Immature natural killer cell (primary cell): ENCODE data around the gene USP38. TPM values are rescaled to one million over a fixed set of nuclear protein-coding genes. Genes with fewer than 3 reads are reported as not detected.
"Not testable (repeated sequence)": the region's sequence is repeated elsewhere in the genome, so short reads cannot be mapped to it uniquely, and the experiment has no call there.

Experiments used
- DNase-seq, 3 donors: peaks; one replicate each; pipeline ENCODE4 v3.0.0; 2022; ENCODE audit warnings: mixed read lengths in 1 of 3
- H3K27ac Mint-ChIP-seq, 6 donors: one replicate each; pipeline ENCODE4 v1.8.0; 2020; ENCODE audit warnings: mixed read lengths in 6 of 6, mild to moderate bottlenecking in 5 of 6, inconsistent platforms in 4 of 6, moderate library complexity in 3 of 6
- H3K27me3 Mint-ChIP-seq, 3 donors: one replicate each; pipeline ENCODE4 v1.8.0; 2020 to 2021; ENCODE audit warnings: low read depth in 3 of 3, mild to moderate bottlenecking in 3 of 3, mixed read lengths in 3 of 3, moderate library complexity in 3 of 3, inconsistent platforms in 1 of 3
- H3K36me3 Mint-ChIP-seq, 3 donors: one replicate each; pipeline ENCODE4 v1.8.0; 2020; ENCODE audit warnings: mixed read lengths in 3 of 3, inconsistent platforms in 2 of 3, mild to moderate bottlenecking in 2 of 3
- H3K4me1 Mint-ChIP-seq, 2 donors: one replicate each; pipeline ENCODE4 v1.8.0; 2020; ENCODE audit warnings: inconsistent platforms in 2 of 2, mild to moderate bottlenecking in 2 of 2, mixed read lengths in 2 of 2, moderate library complexity in 1 of 2
- H3K4me3 Mint-ChIP-seq, 5 donors: one replicate each; pipeline ENCODE4 v1.8.0; 2020; ENCODE audit warnings: mild to moderate bottlenecking in 5 of 5, mixed read lengths in 5 of 5, inconsistent platforms in 3 of 5, moderate library complexity in 3 of 5
- H3K9me3 Mint-ChIP-seq, 6 donors: one replicate each; pipeline ENCODE4 v1.8.0; 2020; ENCODE audit warnings: mild to moderate bottlenecking in 6 of 6, mixed read lengths in 6 of 6, inconsistent platforms in 4 of 6, moderate library complexity in 3 of 6
- polyA plus RNA-seq, 3 donors: library from polyadenylated mRNA; unstranded; fragments of 300-500 nt; fragmentation: Illumina TruSeq; gene quantifications; one replicate each; pipeline ENCODE4 v1.2.3, GENCODE V29; 2021

USP38 gene
- polyA plus RNA-seq, 3 donors from 2014 or later, result 19.7 to 31.5 (median 25.4) TPM

DNA sequence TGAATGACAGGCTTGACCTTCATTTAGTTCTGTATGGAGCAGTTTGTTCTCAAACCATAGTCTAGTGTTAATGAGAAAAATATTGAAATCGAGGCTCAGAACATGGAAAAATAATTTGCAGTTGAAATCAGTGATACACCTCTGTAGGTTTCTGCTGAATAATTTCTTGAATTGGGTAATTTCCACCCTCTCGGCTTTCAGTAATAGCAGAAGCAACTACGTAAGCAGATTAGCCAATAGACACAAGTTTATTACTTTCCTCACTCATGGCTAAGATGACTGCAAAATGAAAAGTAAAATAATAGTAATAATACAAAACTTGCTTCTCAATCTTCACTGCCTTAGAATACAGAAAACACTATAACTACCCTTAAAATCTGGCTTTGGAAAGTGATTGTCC is 46.0 kb downstream of the USP38 start:
- H3K36me3 Mint-ChIP-seq, result peaks cover 0 to 9% (median 5%) of the 10 kb centered on the region in 3 donors
- no peaks in the 10 kb centered on the region for H3K4me1 Mint-ChIP-seq
- H3K27me3 Mint-ChIP-seq, result peaks cover 1 to 8% (median 3%) of the 10 kb centered on the region in 3 donors
- no peaks in the 10 kb centered on the region for H3K9me3 Mint-ChIP-seq
- no peak for DNase-seq
- no peak overlapping the region for H3K27ac Mint-ChIP-seq
- no peak overlapping the region for H3K4me3 Mint-ChIP-seq

GRCh38 chr4:143232277-143232676 is 47.6 kb downstream of the USP38 start:
- no peaks in the 10 kb centered on the region for H3K36me3 Mint-ChIP-seq
- H3K4me1 Mint-ChIP-seq, result no peaks in the 10 kb centered on the region
- DNase-seq, result no peak
- no peak overlapping the region for H3K27ac Mint-ChIP-seq
- H3K27me3 Mint-ChIP-seq, result peaks cover 1 to 8% (median 3%) of the 10 kb centered on the region in 3 donors
- H3K4me3 Mint-ChIP-seq, result no peak overlapping the region
- H3K9me3 Mint-ChIP-seq, result no peaks in the 10 kb centered on the region

DNA sequence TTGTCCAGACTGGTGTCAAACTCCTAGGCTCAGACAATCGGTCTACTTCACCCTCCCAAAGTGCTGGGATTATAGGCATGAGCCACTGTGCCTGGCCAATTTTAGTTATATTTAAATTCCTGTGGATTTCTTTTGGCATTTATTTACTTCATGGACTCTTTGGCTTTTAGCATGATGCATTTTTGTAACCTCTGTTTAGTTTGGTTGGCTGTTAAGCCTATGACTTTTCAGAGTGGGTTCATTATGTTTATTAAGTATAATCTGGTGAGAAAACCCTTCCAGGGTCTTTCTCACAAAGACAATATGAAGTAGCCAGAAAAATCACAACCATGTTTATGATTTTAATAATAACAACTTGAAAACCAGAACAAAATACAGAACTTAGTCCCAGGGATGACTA is 49.4 kb downstream of the USP38 start:
- Mint-ChIP-seq H3K4me3 (no peak overlapping the region), H3K27ac (no peak overlapping the region), H3K4me1 (no peaks in the 10 kb centered on the region), H3K9me3 (no peaks in the 10 kb centered on the region), H3K27me3 (peaks cover 1 to 8% (median 3%) of the 10 kb centered on the region in 3 donors), H3K36me3 (no peaks in the 10 kb centered on the region)
- DNase-seq, result no peak

DNA sequence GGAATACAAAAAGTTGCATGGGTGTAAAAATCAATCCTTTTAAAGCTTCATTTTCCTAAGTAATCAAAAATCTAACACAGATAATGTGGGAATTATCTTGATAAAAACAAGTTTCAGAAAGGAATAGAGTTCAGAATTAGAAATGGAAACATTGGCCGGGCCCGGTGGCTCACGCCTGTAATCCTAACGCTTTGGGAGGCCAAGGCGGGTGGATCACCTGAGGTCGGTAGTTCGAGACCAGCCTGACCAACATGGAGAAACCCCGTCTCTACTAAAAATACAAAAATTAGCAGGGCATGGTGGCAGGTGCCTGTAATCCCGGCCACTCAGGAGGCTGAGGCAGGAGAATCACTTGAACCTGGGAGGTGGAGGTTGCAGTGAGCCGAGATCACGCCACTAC is 52.5 kb downstream of the USP38 start:
- H3K4me3 Mint-ChIP-seq, H3K4me1 Mint-ChIP-seq, H3K27me3 Mint-ChIP-seq, H3K27ac Mint-ChIP-seq, H3K36me3 Mint-ChIP-seq, H3K9me3 Mint-ChIP-seq, DNase-seq: not testable (repeated sequence)

- Mint-ChIP-seq H3K27ac (no peak overlapping the region), H3K4me1 (no peaks in the 10 kb centered on the region), H3K4me3 (no peak overlapping the region), H3K9me3 (no peaks in the 10 kb centered on the region), H3K36me3 (no peaks in the 10 kb centered on the region), H3K27me3 (peaks cover 0 to 4% (median 2%) of the 10 kb centered on the region in 3 donors)
- no peak for DNase-seq
Observed at GRCh38 chr4:143240939-143241679, 56.4 kb downstream of the USP38 start.

DNA sequence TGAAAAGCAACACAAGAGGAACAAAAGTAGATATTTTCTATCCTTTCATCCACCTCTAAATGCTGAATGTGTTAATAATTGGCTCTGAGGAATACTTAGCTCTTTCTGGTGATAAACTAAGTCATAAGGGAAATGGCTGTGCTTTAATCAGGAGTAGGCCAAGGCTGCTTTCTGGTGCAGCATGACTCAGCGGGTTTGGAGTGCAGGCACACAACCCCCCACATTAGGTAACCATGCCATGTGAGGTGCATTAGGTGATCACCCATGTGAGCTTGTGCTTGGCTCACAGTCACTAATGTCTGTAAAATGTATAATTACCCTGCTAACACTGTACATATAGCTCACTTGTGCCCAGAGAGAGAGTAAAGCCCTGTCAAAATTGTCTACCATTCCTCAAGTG is 57.2 kb downstream of the USP38 start:
- Mint-ChIP-seq H3K27me3 (peaks cover 0 to 4% (median 2%) of the 10 kb centered on the region in 3 donors), H3K27ac (no peak overlapping the region), H3K9me3 (no peaks in the 10 kb centered on the region), H3K36me3 (no peaks in the 10 kb centered on the region), H3K4me3 (no peak overlapping the region), H3K4me1 (no peaks in the 10 kb centered on the region)
- no peak for DNase-seq

GRCh38 chr4:143243041-143243440 is 58.3 kb downstream of the USP38 start:
- no peaks in the 10 kb centered on the region for H3K9me3 Mint-ChIP-seq
- no peaks in the 10 kb centered on the region for H3K36me3 Mint-ChIP-seq
- H3K27ac Mint-ChIP-seq, result no peak overlapping the region
- peaks cover 2 to 4% (median 3%) of the 10 kb centered on the region in 3 donors for H3K27me3 Mint-ChIP-seq
- H3K4me1 Mint-ChIP-seq, result no peaks in the 10 kb centered on the region
- no peak for DNase-seq
- H3K4me3 Mint-ChIP-seq, result no peak overlapping the region

- peaks cover 2 to 4% (median 3%) of the 10 kb centered on the region in 3 donors for H3K27me3 Mint-ChIP-seq
- no peaks in the 10 kb centered on the region for H3K4me1 Mint-ChIP-seq
- no peak overlapping the region for H3K4me3 Mint-ChIP-seq
- no peaks in the 10 kb centered on the region for H3K36me3 Mint-ChIP-seq
- H3K27ac Mint-ChIP-seq, result no peak overlapping the region
- no peak for DNase-seq
- no peaks in the 10 kb centered on the region for H3K9me3 Mint-ChIP-seq
Observed at GRCh38 chr4:143246977-143247376, 62.3 kb downstream of the USP38 start.

DNA sequence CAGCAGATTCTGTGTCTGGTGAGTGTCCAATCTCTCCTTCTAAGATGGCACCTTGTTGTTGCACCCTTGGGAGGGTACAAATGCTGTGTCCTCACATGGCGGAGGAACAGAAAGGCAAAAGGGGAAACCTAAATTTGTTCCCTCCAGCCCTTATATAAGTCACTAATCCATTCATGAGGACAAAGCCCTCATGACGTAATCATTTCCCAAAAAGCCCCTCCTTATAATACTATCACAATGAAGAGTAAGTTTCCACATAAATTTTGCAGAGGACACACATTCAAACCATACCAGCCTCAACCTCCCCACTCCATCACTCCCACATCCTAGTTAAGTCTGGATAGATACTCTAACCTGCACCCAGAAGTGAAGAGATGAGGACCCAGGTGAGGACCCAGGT is 63.1 kb downstream of the USP38 start:
- no peak for DNase-seq
- Mint-ChIP-seq H3K4me3 (no peak overlapping the region), H3K36me3 (no peaks in the 10 kb centered on the region), H3K9me3 (no peaks in the 10 kb centered on the region), H3K4me1 (no peaks in the 10 kb centered on the region), H3K27me3 (peaks cover 2 to 4% (median 3%) of the 10 kb centered on the region in 3 donors), H3K27ac (no peak overlapping the region)

DNA sequence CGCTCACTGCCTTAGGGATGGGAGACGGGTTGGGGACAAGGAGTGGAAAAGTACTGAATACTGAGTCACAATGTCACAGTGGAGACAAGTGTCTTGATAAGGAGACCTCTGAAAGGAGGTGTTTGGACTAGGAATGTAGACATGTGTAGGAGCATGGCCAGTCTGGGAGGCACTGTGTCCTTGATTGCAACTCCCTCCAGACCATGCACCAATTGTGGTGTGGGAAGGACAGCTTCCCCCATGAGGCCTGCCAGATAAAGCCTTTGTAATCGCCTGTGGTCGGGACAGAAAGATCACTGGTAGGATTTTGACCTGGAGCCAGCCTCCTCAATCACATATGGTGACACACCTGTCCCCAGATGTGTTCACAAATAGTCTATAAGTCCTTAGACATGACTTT is 64.1 kb downstream of the USP38 start:
- no peaks in the 10 kb centered on the region for H3K36me3 Mint-ChIP-seq
- H3K27me3 Mint-ChIP-seq, result peaks cover under 1 to 2% (median 2%) of the 10 kb centered on the region in 3 donors
- no peaks in the 10 kb centered on the region for H3K4me1 Mint-ChIP-seq
- H3K9me3 Mint-ChIP-seq, result no peaks in the 10 kb centered on the region
- DNase-seq, result no peak
- no peak overlapping the region for H3K27ac Mint-ChIP-seq
- no peak overlapping the region for H3K4me3 Mint-ChIP-seq

GRCh38 chr4:143250617-143251016 is 65.9 kb downstream of the USP38 start:
- H3K9me3 Mint-ChIP-seq, result no peaks in the 10 kb centered on the region
- H3K4me1 Mint-ChIP-seq, result no peaks in the 10 kb centered on the region
- H3K4me3 Mint-ChIP-seq, result no peak overlapping the region
- no peak for DNase-seq
- H3K36me3 Mint-ChIP-seq, result no peaks in the 10 kb centered on the region
- peaks cover 0 to 2% (median 2%) of the 10 kb centered on the region in 3 donors for H3K27me3 Mint-ChIP-seq
- H3K27ac Mint-ChIP-seq, result no peak overlapping the region

DNA sequence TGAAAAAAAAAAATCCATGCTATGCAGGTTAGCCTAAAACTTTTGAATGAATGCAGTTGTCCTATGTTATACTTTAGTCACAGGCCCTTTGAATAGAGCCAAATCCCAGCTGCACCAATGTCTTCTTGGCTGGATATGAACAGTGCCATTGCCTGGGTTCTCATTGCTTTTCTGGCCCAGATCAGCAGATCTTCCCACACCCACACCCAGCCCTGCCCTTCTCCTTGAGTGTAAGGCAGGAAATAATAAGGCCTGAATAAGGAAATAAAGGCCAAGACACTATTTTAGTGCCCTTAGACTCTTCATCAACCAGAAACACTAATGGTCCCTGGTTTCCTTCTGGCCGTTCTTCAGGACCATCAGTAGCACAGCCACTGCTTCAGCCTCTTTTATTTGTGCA is 66.6 kb downstream of the USP38 start:
- Mint-ChIP-seq H3K4me3 (no peak overlapping the region), H3K27me3 (peaks cover 0 to 2% (median 2%) of the 10 kb centered on the region in 3 donors), H3K27ac (no peak overlapping the region), H3K9me3 (no peaks in the 10 kb centered on the region), H3K4me1 (no peaks in the 10 kb centered on the region), H3K36me3 (no peaks in the 10 kb centered on the region)
- DNase-seq, result no peak

- Mint-ChIP-seq H3K27me3 (peaks cover 0 to 2% (median 2%) of the 10 kb centered on the region in 3 donors), H3K4me1 (no peaks in the 10 kb centered on the region), H3K9me3 (no peaks in the 10 kb centered on the region), H3K4me3 (no peak overlapping the region), H3K27ac (no peak overlapping the region), H3K36me3 (no peaks in the 10 kb centered on the region)
- no peak for DNase-seq
Observed at GRCh38 chr4:143251779-143252178, 67.1 kb downstream of the USP38 start.

GRCh38 chr4:143252478-143252877 is 67.8 kb downstream of the USP38 start:
- Mint-ChIP-seq H3K9me3 (no peaks in the 10 kb centered on the region), H3K4me3 (no peak overlapping the region), H3K4me1 (no peaks in the 10 kb centered on the region), H3K27me3 (peaks cover 0 to 2% (median 2%) of the 10 kb centered on the region in 3 donors), H3K27ac (no peak overlapping the region), H3K36me3 (no peaks in the 10 kb centered on the region)
- DNase-seq, result no peak

- Mint-ChIP-seq H3K36me3 (no peaks in the 10 kb centered on the region), H3K27me3 (peaks cover 0 to 2% (median 0%) of the 10 kb centered on the region in 3 donors), H3K4me3 (no peak overlapping the region)
Observed at GRCh38 chr4:143253166-143253565, 68.4 kb downstream of the USP38 start.

More at GRCh38 chr4:143253166-143253565, 68.4 kb downstream of the USP38 start:
- no peaks in the 10 kb centered on the region for H3K9me3 Mint-ChIP-seq
- no peak overlapping the region for H3K27ac Mint-ChIP-seq
- H3K4me1 Mint-ChIP-seq, result no peaks in the 10 kb centered on the region
- DNase-seq, result no peak
